MM.1S (cell line): ENCODE measurements around the gene PRKG1.

Source experiments
- DNase-seq: peaks from one replicate; pipeline ENCODE4 v3.0.0-alpha.2; 2015
- H2AFZ ChIP-seq: fragments of 300-600 bp; sonication (generic); 2 replicates; pipeline ENCODE4 v1.6.0; 2016; ENCODE audit warnings: antibody characterized with exemption, low read length
- H3F3A ChIP-seq: fragments of 300-600 bp; sonication (generic); 2 replicates; pipeline ENCODE4 v1.6.1; 2016; ENCODE audit warnings: mild to moderate bottlenecking, antibody characterized with exemption, low read length, moderate library complexity, mixed read lengths; ENCODE audit not compliant: insufficient read depth
- H3K27ac ChIP-seq: fragments of 300-600 bp; sonication (generic); 2 replicates; pipeline ENCODE4 v1.5.1; 2016; ENCODE audit warnings: mild to moderate bottlenecking, low read length
- H3K27me3 ChIP-seq: fragments of 300-600 bp; sonication (generic); replicated peaks from 2 replicates; pipeline ENCODE4 v1.6.0; 2016; ENCODE audit warnings: low read length; ENCODE audit not compliant: insufficient read depth
- H3K36me3 ChIP-seq: fragments of 300-600 bp; sonication (generic); replicated peaks from 2 replicates; pipeline ENCODE4 v1.6.1; 2016; ENCODE audit warnings: mild to moderate bottlenecking, low read length, mixed read lengths; ENCODE audit not compliant: insufficient read depth
- H3K4me1 ChIP-seq: fragments of 300-600 bp; sonication (generic); 2 replicates; pipeline ENCODE4 v1.6.1; 2016; ENCODE audit warnings: low read length, mixed read lengths
- H3K4me2 ChIP-seq: fragments of 300-600 bp; sonication (generic); 2 replicates; pipeline ENCODE4 v1.6.0; 2016; ENCODE audit warnings: low read depth, low read length
- H3K4me3 ChIP-seq: fragments of 300-600 bp; sonication (generic); 2 replicates; pipeline ENCODE4 v1.5.1; 2016; ENCODE audit warnings: low read length, mixed read lengths
- H3K79me2 ChIP-seq: fragments of 300-600 bp; sonication (generic); 2 replicates; pipeline ENCODE4 v1.6.1; 2016; ENCODE audit warnings: mixed run types, low read length, mixed read lengths
- H3K9ac ChIP-seq: fragments of 300-600 bp; sonication (generic); 2 replicates; pipeline ENCODE4 v1.6.1; 2016; ENCODE audit warnings: low read length, mixed read lengths
- H3K9me2 ChIP-seq: fragments of 300-600 bp; sonication (generic); replicated peaks from 2 replicates; pipeline ENCODE4 v1.6.1; 2016; ENCODE audit warnings: mild to moderate bottlenecking, low read length, mixed read lengths; ENCODE audit not compliant: insufficient read depth
- H3K9me3 ChIP-seq: fragments of 300-600 bp; sonication (generic); replicated peaks from 2 replicates; pipeline ENCODE4 v1.6.1; 2016; ENCODE audit warnings: mild to moderate bottlenecking, low read length, mixed read lengths; ENCODE audit not compliant: insufficient read depth
- H4K20me1 ChIP-seq: fragments of 300-600 bp; sonication (generic); 2 replicates; pipeline ENCODE4 v1.6.1; 2016; ENCODE audit warnings: mild to moderate bottlenecking, low read length, moderate library complexity, mixed read lengths; ENCODE audit not compliant: insufficient read depth
- EZH2 ChIP-seq: fragments of 300-600 bp; sonication (generic); optimal IDR thresholded peaks from 2 replicates; pipeline ENCODE3; 2017; ENCODE audit warnings: low read depth, mild to moderate bottlenecking, antibody characterized with exemption, low read length, mixed read lengths
- EZH2phosphoT487 ChIP-seq: fragments of 300-600 bp; sonication (generic); IDR thresholded peaks from 2 replicates; pipeline ENCODE4 v1.6.1; 2018; ENCODE audit warnings: antibody characterized with exemption, low read length
- TF ChIP-seq, protein P1 (sequence below): fragments of 300-600 bp; sonication (generic); IDR thresholded peaks from 2 replicates; pipeline ENCODE4 v1.5.1; 2016; ENCODE audit warnings: antibody characterized with exemption, low read length, mixed read lengths

The PRKG1 gene

DNA sequence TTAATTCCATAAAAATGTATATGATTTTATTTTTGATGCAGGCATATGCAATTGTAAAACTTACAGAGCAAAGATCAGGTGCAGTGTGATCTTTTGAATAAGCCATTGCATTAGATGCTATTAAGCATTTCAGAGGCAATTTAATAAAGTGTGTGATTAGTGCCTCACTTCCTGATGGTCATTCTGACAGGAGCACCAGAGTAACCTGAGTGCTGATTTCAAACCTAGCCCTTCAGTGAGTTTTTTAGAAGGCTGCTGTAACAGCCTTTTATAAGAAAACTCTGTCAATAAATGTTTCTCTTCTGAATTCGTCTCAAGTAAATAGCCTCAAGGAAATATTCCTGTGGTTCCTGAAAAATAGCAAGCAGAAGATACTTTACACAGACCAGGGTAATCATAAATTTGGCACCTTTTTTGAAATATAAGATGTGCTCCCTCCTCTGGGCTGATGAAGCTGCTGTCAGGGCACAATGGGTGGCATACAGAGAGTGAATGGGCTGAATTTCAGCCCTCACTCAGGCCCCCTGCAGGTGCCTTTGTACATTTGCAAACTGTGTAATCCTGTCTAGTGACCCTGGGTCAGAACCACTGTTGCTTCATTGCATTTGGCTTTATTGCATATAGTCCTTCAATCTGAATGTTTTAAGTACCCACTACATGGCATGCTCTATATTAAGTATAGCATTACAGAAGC, 818.8 kb downstream of the PRKG1 start:
- no peak for TF ChIP-seq EZH2
- no peak for TF ChIP-seq EZH2phosphoT487
- TF ChIP-seq, protein P1, sequence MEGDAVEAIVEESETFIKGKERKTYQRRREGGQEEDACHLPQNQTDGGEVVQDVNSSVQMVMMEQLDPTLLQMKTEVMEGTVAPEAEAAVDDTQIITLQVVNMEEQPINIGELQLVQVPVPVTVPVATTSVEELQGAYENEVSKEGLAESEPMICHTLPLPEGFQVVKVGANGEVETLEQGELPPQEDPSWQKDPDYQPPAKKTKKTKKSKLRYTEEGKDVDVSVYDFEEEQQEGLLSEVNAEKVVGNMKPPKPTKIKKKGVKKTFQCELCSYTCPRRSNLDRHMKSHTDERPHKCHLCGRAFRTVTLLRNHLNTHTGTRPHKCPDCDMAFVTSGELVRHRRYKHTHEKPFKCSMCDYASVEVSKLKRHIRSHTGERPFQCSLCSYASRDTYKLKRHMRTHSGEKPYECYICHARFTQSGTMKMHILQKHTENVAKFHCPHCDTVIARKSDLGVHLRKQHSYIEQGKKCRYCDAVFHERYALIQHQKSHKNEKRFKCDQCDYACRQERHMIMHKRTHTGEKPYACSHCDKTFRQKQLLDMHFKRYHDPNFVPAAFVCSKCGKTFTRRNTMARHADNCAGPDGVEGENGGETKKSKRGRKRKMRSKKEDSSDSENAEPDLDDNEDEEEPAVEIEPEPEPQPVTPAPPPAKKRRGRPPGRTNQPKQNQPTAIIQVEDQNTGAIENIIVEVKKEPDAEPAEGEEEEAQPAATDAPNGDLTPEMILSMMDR: peak; percentile 82

GRCh38 chr10:51894771-51895578, 820.7 kb downstream of the PRKG1 start:
- Histone ChIP-seq H3F3A (no peaks in the 10 kb centered on the region), H3K27ac (no peak overlapping the region), H3K4me2 (no peak overlapping the region), H3K4me1 (no peaks in the 10 kb centered on the region), H3K36me3 (no peaks in the 10 kb centered on the region), H3K9ac (no peak overlapping the region), H3K79me2 (no peaks in the 10 kb centered on the region), H3K9me3 (no peaks in the 10 kb centered on the region), H3K9me2 (no peaks in the 10 kb centered on the region), H2AFZ (no peak overlapping the region), H3K27me3 (no peaks in the 10 kb centered on the region), H4K20me1 (no peaks in the 10 kb centered on the region), H3K4me3 (no peak overlapping the region)
- TF ChIP-seq, protein P1: no peak
- no peak for TF ChIP-seq EZH2phosphoT487
- TF ChIP-seq EZH2: no peak
- DNase-seq: no peak

More for the DNA sequence above, 818.8 kb downstream of the PRKG1 start:
- no peak overlapping the region for H2AFZ ChIP-seq
- H3K4me2 ChIP-seq: no peak overlapping the region
- no peak overlapping the region for H3K27ac ChIP-seq
- no peaks in the 10 kb centered on the region for H3K9me2 ChIP-seq
- H3K4me1 ChIP-seq: no peaks in the 10 kb centered on the region
- H3K79me2 ChIP-seq: no peaks in the 10 kb centered on the region
- H3F3A ChIP-seq: no peaks in the 10 kb centered on the region
- no peak overlapping the region for H3K9ac ChIP-seq
- DNase-seq: peak; percentile 75
- H3K36me3 ChIP-seq: no peaks in the 10 kb centered on the region
- H3K27me3 ChIP-seq: no peaks in the 10 kb centered on the region
- H4K20me1 ChIP-seq: no peaks in the 10 kb centered on the region
- no peaks in the 10 kb centered on the region for H3K9me3 ChIP-seq
- no peak overlapping the region for H3K4me3 ChIP-seq

DNA sequence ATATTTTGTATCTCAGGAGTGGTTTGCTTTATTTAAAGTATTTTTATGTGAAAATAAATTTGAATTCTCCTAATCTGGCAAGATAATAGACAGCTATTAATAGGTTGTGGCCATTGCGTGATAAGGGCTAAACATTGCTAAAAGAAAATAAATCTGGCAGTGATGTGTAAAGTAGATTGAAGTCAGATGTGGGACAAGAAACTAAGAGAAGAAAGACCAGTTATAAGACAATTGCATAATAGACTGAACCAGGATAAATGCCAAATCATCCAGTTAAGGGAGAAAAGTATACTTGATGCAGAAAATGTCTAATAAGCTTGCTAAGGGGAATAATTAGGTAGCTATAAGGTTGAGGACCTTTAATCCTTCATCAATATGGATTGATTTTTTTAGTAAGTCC, 822.6 kb downstream of the PRKG1 start:
- Histone ChIP-seq H3K27me3 (no peaks in the 10 kb centered on the region), H3K9me3 (no peaks in the 10 kb centered on the region), H3K27ac (no peak overlapping the region), H3K9ac (no peak overlapping the region), H3K79me2 (no peaks in the 10 kb centered on the region), H3K9me2 (no peaks in the 10 kb centered on the region), H3K4me1 (no peaks in the 10 kb centered on the region), H4K20me1 (no peaks in the 10 kb centered on the region), H3K36me3 (no peaks in the 10 kb centered on the region), H2AFZ (no peak overlapping the region), H3F3A (no peaks in the 10 kb centered on the region), H3K4me2 (no peak overlapping the region), H3K4me3 (no peak overlapping the region)
- no peak for DNase-seq
- TF ChIP-seq EZH2phosphoT487: no peak
- TF ChIP-seq, protein P1: no peak
- no peak for TF ChIP-seq EZH2
